ENCODE measurements around the gene SLC35F3.

The SLC35F3 gene

GRCh38 chr1:233972951-233973635 lies 68.6 kb downstream of the SLC35F3 start:
- DNase-seq (ENCODE audit: low read depth in 2 of 2), result no peak

GRCh38 chr1:233975486-233975885 lies 71.0 kb downstream of the SLC35F3 start:
- DNase-seq (ENCODE audit: low read depth in 2 of 2), result no peak

- no peak for DNase-seq (ENCODE audit: low read depth in 2 of 2)
These were observed 76.7 kb downstream of the SLC35F3 start for GRCh38 chr1:233981042-233981675.

- DNase-seq (ENCODE audit: low read depth in 2 of 2), result no peak
These were observed 78.5 kb downstream of the SLC35F3 start for GRCh38 chr1:233982827-233983518.

- DNase-seq (ENCODE audit: low read depth in 2 of 2), result no peak
These were observed 79.3 kb downstream of the SLC35F3 start for GRCh38 chr1:233983811-233984210.

- no peak for DNase-seq (ENCODE audit: low read depth in 2 of 2)
These were observed 84.7 kb downstream of the SLC35F3 start for GRCh38 chr1:233988963-233989696.

- DNase-seq (ENCODE audit: low read depth in 2 of 2), result no peak
These were observed 86.0 kb downstream of the SLC35F3 start for GRCh38 chr1:233990486-233990885.

GRCh38 chr1:233993651-233994050 lies 89.2 kb downstream of the SLC35F3 start:
- DNase-seq (ENCODE audit: low read depth in 2 of 2), result no peak

- no peak for DNase-seq (ENCODE audit: low read depth in 2 of 2)
These were observed 89.6 kb downstream of the SLC35F3 start for GRCh38 chr1:233994112-233994511.

GRCh38 chr1:233998456-233998855 lies 94.0 kb downstream of the SLC35F3 start:
- DNase-seq (ENCODE audit: low read depth in 2 of 2), result no peak

GRCh38 chr1:233998891-233999290 lies 94.4 kb downstream of the SLC35F3 start:
- DNase-seq (ENCODE audit: low read depth in 2 of 2), result no peak

GRCh38 chr1:234000557-234001041 lies 96.1 kb downstream of the SLC35F3 start:
- DNase-seq (ENCODE audit: low read depth in 2 of 2), result no peak

- no peak for DNase-seq (ENCODE audit: low read depth in 2 of 2)
These were observed 97.3 kb downstream of the SLC35F3 start for GRCh38 chr1:234001817-234002216.

GRCh38 chr1:234004591-234004990 lies 100.1 kb downstream of the SLC35F3 start:
- DNase-seq (ENCODE audit: low read depth in 2 of 2), result no peak

GRCh38 chr1:234007684-234008083 lies 103.2 kb downstream of the SLC35F3 start:
- no peak for DNase-seq (ENCODE audit: low read depth in 2 of 2)

- DNase-seq (ENCODE audit: low read depth in 2 of 2), result no peak
These were observed 104.1 kb downstream of the SLC35F3 start for GRCh38 chr1:234008591-234008990.

- DNase-seq (ENCODE audit: low read depth in 2 of 2), result no peak
These were observed 105.2 kb downstream of the SLC35F3 start for GRCh38 chr1:234009668-234010067.

GRCh38 chr1:234014208-234014607 lies 109.7 kb downstream of the SLC35F3 start:
- no peak for DNase-seq (ENCODE audit: low read depth in 2 of 2)

- no peak for DNase-seq (ENCODE audit: low read depth in 2 of 2)
These were observed 114.3 kb downstream of the SLC35F3 start for GRCh38 chr1:234018816-234019215.

- no peak for DNase-seq (ENCODE audit: low read depth in 2 of 2)
These were observed 114.9 kb downstream of the SLC35F3 start for GRCh38 chr1:234019387-234019786.

- DNase-seq (ENCODE audit: low read depth in 2 of 2), result no peak
These were observed 117.8 kb downstream of the SLC35F3 start for GRCh38 chr1:234022302-234022701.

- no peak for DNase-seq (ENCODE audit: low read depth in 2 of 2)
These were observed 135.1 kb downstream of the SLC35F3 start for GRCh38 chr1:234039603-234040002.

Data from stimulated activated CD4-positive, alpha-beta T cell treated with anti-CD3 and anti-CD28 coated beads, Interleukin-15, amount 100 ng/mL, for 48 hours (primary cell).